ENCODE measurements around the gene MED13L.

The MED13L gene

DNA sequence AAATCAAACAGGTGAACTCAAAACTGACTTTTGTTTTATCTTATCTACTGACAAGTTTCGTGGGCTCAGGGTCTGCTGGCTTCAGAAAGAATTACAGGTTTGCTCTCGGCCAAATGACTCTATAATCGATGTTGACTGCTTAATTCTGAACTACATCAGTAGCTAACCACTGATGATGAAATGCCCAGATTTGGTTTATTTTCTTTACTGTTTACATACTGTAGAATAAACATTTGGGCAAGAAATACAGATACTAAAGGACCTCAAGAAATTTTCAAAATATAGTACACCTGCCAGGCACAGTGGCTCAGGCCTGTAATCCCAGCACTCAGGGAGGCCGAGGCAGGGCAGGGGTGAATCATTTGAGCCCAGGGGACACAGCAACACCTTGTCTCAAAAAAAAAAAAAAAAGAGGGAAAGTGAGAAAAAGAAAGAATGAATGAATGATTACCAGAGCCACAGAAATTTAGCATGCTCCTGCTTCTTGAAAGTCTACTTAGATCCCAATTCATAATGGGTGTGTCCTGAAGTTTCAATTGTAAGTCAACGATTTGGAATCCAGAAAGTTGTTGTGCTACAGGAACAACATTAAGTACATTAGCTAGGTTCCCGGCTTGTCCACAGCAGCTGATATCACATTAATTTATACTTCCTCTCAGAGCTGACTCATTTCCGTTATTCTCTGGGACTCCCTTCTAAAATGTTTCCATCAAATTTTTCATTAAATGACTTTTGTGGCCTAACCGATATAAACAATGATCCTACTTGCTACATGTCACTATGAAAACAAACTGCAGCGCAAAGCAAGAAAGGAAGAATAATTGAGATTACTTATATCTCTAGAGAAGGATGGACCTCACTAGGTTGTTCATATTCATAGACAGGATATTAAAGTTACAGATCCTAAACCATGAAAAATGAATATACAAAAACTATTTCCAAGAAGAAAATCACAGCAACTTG lies 134.3 kb downstream of the MED13L start:
- Histone ChIP-seq H3K9ac (ENCODE audit: insufficient read length, low read depth) (peak overlapping the region; percentile 27), H3K36me3 (ENCODE audit: insufficient read depth, insufficient read length, low read length) (no peaks in the 10 kb centered on the region), H3K27me3 (ENCODE audit: insufficient read depth, insufficient read length) (no peaks in the 10 kb centered on the region), H3K4me1 (ENCODE audit: insufficient read depth, insufficient read length) (no peaks in the 10 kb centered on the region), H3K9me3 (ENCODE audit: insufficient read depth, low read length) (no peaks in the 10 kb centered on the region), H3K4me3 (ENCODE audit: insufficient read length, low read depth) (no peak overlapping the region)
- no peak for TF ChIP-seq YY1 (IDR thresholded peaks at IDR 0.05; ENCODE audit: insufficient read depth, insufficient read length)
- TF ChIP-seq SUZ12 (IDR thresholded peaks at IDR 0.05; ENCODE audit: extremely low read depth, insufficient read depth, insufficient read length): no peak
- TF ChIP-seq ZNF274 (IDR thresholded peaks at IDR 0.05; ENCODE audit: low read depth, low read length): no peak
- DNase-seq (ENCODE audit: low read depth, low spot score): no peak

DNA sequence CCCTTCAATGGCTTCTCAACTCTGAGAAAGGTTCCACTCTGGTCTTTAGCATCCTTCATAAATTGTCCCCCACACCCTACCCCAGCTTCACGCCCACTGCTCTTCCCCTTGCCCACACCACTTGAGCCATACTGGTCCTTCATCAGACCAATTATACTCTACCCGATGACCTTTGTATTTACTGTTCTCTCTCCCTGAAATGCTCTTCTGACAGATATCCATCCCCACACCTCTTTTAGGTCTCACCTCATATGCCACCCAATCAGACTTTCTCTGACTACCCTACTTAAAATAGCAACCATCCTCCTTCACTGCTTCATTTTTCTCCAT lies 135.7 kb downstream of the MED13L start:
- no peaks in the 10 kb centered on the region for H3K27me3 ChIP-seq (ENCODE audit: insufficient read depth, insufficient read length)
- TF ChIP-seq ZNF274 (IDR thresholded peaks at IDR 0.05; ENCODE audit: low read depth, low read length): no peak
- TF ChIP-seq SUZ12 (IDR thresholded peaks at IDR 0.05; ENCODE audit: extremely low read depth, insufficient read depth, insufficient read length): no peak
- TF ChIP-seq YY1 (IDR thresholded peaks at IDR 0.05; ENCODE audit: insufficient read depth, insufficient read length): no peak
- H3K9me3 ChIP-seq (ENCODE audit: insufficient read depth, low read length): no peaks in the 10 kb centered on the region
- H3K9ac ChIP-seq (ENCODE audit: insufficient read length, low read depth): no peak overlapping the region
- H3K4me1 ChIP-seq (ENCODE audit: insufficient read depth, insufficient read length): no peaks in the 10 kb centered on the region
- no peaks in the 10 kb centered on the region for H3K36me3 ChIP-seq (ENCODE audit: insufficient read depth, insufficient read length, low read length)
- no peak overlapping the region for H3K4me3 ChIP-seq (ENCODE audit: insufficient read length, low read depth)
- no peak for DNase-seq (ENCODE audit: low read depth, low spot score)

DNA sequence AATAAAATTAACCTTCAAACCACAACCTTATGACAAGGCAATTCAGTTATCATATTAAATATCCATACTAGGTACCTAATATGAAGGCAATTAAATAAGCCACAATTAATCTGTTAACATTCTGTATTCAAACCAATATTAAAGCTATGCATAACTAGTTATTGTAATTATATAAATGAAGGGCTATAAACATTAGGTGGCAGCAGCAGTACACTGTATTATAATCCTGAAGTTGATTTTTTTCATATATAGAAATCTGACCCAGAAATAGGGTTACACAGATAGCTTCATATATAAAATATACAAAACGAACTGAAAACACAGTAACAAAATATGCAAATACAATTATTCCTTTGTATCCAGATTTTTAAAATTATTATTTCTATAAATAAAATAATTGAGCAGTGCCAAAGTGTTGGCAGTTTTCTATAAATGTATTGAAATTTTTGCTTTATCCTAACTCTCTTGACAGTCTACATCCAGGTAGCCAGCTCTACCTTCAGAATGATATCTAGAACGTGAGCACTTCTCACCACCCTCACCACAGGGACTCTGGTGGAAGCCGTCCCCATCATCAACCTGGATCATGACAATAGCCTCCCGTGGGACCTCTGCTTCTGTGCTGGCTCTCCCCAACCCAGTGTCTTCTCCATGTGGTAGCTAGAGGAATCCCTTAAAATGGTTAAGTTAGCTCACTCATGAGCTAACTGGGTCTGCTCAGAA lies 136.2 kb downstream of the MED13L start:
- Histone ChIP-seq H3K27me3 (ENCODE audit: insufficient read depth, insufficient read length) (no peaks in the 10 kb centered on the region), H3K9ac (ENCODE audit: insufficient read length, low read depth) (no peak overlapping the region), H3K36me3 (ENCODE audit: insufficient read depth, insufficient read length, low read length) (no peaks in the 10 kb centered on the region), H3K4me3 (ENCODE audit: insufficient read length, low read depth) (no peak overlapping the region), H3K9me3 (ENCODE audit: insufficient read depth, low read length) (no peaks in the 10 kb centered on the region), H3K4me1 (ENCODE audit: insufficient read depth, insufficient read length) (no peaks in the 10 kb centered on the region)
- no peak for DNase-seq (ENCODE audit: low read depth, low spot score)
- TF ChIP-seq YY1 (IDR thresholded peaks at IDR 0.05; ENCODE audit: insufficient read depth, insufficient read length): no peak

GRCh38 chr12:116140529-116140928 lies 137.0 kb downstream of the MED13L start:
- H3K4me1 ChIP-seq (ENCODE audit: insufficient read depth, insufficient read length): no peaks in the 10 kb centered on the region

GRCh38 chr12:116138781-116139180 lies 138.7 kb downstream of the MED13L start:
- no peaks in the 10 kb centered on the region for H3K27me3 ChIP-seq (ENCODE audit: insufficient read depth, insufficient read length)
- no peak overlapping the region for H3K9ac ChIP-seq (ENCODE audit: insufficient read length, low read depth)
- DNase-seq (ENCODE audit: low read depth, low spot score): no peak
- no peaks in the 10 kb centered on the region for H3K36me3 ChIP-seq (ENCODE audit: insufficient read depth, insufficient read length, low read length)
- no peak overlapping the region for H3K4me3 ChIP-seq (ENCODE audit: insufficient read length, low read depth)
- TF ChIP-seq ZNF274 (IDR thresholded peaks at IDR 0.05; ENCODE audit: low read depth, low read length) (no peak), YY1 (IDR thresholded peaks at IDR 0.05; ENCODE audit: insufficient read depth, insufficient read length) (no peak), SUZ12 (IDR thresholded peaks at IDR 0.05; ENCODE audit: extremely low read depth, insufficient read depth, insufficient read length) (no peak)
- no peaks in the 10 kb centered on the region for H3K9me3 ChIP-seq (ENCODE audit: insufficient read depth, low read length)
- no peaks in the 10 kb centered on the region for H3K4me1 ChIP-seq (ENCODE audit: insufficient read depth, insufficient read length)

More at GRCh38 chr12:116140529-116140928, 137.0 kb downstream of the MED13L start:
- Histone ChIP-seq H3K9ac (ENCODE audit: insufficient read length, low read depth) (no peak overlapping the region), H3K36me3 (ENCODE audit: insufficient read depth, insufficient read length, low read length) (no peaks in the 10 kb centered on the region), H3K27me3 (ENCODE audit: insufficient read depth, insufficient read length) (no peaks in the 10 kb centered on the region), H3K4me3 (ENCODE audit: insufficient read length, low read depth) (no peak overlapping the region), H3K9me3 (ENCODE audit: insufficient read depth, low read length) (no peaks in the 10 kb centered on the region)
- TF ChIP-seq YY1 (IDR thresholded peaks at IDR 0.05; ENCODE audit: insufficient read depth, insufficient read length): no peak
- TF ChIP-seq SUZ12 (IDR thresholded peaks at IDR 0.05; ENCODE audit: extremely low read depth, insufficient read depth, insufficient read length): no peak
- no peak for TF ChIP-seq ZNF274 (IDR thresholded peaks at IDR 0.05; ENCODE audit: low read depth, low read length)
- DNase-seq (ENCODE audit: low read depth, low spot score): no peak

DNA sequence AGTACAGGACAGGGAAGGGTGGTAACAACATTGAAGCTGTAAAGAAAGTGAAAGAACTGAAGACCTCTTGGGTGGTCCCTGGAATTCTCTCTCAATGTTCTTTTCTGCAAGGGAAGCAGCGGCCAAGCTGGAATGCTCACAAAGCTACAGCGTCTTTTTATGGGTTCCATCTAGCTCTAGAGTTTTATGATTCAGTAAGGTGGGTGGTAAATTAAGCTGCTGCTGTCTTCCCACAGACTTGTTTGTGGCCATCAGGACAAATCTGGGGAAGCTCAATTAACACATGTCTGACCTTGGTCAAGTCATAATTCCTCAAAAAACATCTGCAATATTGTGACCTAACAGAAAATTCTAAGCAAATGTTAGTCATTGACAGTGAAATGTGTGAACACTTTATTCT lies 139.1 kb downstream of the MED13L start:
- no peak overlapping the region for H3K9ac ChIP-seq (ENCODE audit: insufficient read length, low read depth)
- no peaks in the 10 kb centered on the region for H3K36me3 ChIP-seq (ENCODE audit: insufficient read depth, insufficient read length, low read length)
- no peak overlapping the region for H3K4me3 ChIP-seq (ENCODE audit: insufficient read length, low read depth)
- H3K4me1 ChIP-seq (ENCODE audit: insufficient read depth, insufficient read length): no peaks in the 10 kb centered on the region
- no peaks in the 10 kb centered on the region for H3K27me3 ChIP-seq (ENCODE audit: insufficient read depth, insufficient read length)
- DNase-seq (ENCODE audit: low read depth, low spot score): no peak
- no peak for TF ChIP-seq ZNF274 (IDR thresholded peaks at IDR 0.05; ENCODE audit: low read depth, low read length)
- no peaks in the 10 kb centered on the region for H3K9me3 ChIP-seq (ENCODE audit: insufficient read depth, low read length)

- TF ChIP-seq SUZ12 (IDR thresholded peaks at IDR 0.05; ENCODE audit: extremely low read depth, insufficient read depth, insufficient read length) (no peak), YY1 (IDR thresholded peaks at IDR 0.05; ENCODE audit: insufficient read depth, insufficient read length) (no peak), ZNF274 (IDR thresholded peaks at IDR 0.05; ENCODE audit: low read depth, low read length) (no peak)
- H3K4me1 ChIP-seq (ENCODE audit: insufficient read depth, insufficient read length): no peaks in the 10 kb centered on the region
- no peak for DNase-seq (ENCODE audit: low read depth, low spot score)
- no peaks in the 10 kb centered on the region for H3K27me3 ChIP-seq (ENCODE audit: insufficient read depth, insufficient read length)
- H3K4me3 ChIP-seq (ENCODE audit: insufficient read length, low read depth): no peak overlapping the region
- no peaks in the 10 kb centered on the region for H3K36me3 ChIP-seq (ENCODE audit: insufficient read depth, insufficient read length, low read length)
- no peaks in the 10 kb centered on the region for H3K9me3 ChIP-seq (ENCODE audit: insufficient read depth, low read length)
- no peak overlapping the region for H3K9ac ChIP-seq (ENCODE audit: insufficient read length, low read depth)
Observed at GRCh38 chr12:116137318-116137717, 140.2 kb downstream of the MED13L start.

All from NT2/D1 (cell line).